HG03045 (cell line): ENCODE data around the gene UGT1A5.

Experiments
- ATAC-seq: cut with Tn5 transposase; IDR thresholded peaks from one replicate; pipeline ENCODE4 v1.9.1; 2021; ENCODE audit warnings: mild to moderate bottlenecking, moderate library complexity; ENCODE audit not compliant: unreplicated experiment

Gene UGT1A5

DNA sequence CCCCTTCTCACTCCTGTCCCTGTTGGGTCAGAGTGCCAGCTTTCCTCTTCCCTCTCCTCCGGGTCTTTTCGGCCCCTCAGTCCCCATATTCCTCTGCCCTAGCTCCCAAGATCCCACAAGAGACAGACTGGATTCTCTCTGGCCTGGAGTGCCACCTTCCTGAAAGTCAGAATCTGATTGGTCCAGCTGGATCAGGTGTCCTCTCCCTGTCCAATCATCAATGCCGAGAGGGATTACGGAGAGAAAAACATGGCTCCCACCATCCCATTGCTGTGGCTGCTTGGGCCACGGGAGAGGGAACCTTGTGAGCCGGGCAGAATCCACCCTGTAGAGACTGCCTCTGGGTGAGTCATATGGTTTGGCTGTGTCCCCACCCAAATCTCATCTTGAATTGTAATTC, 62.7 kb downstream of the UGT1A5 start:
- no peak for ATAC-seq

DNA sequence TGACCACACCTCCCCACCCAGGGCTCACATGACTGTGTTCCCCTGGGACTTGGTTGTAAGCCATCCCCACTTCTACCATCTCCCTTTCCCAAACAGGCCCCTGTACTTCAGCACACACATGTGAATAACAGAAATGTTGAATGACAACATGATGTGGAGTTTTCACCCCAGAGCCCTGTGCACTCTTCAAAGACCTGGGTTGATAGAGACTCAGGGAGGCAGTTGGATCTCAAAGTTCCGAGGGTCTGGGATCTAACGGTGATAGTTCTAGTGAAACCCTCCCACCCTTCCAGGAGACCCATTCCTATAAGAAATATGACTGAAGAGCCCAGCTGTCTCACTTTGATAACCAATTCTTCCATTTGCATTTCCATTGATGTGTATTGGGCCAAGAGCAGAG, 65.3 kb downstream of the UGT1A5 start, which contains the start of gene MROH2A:
MROH2A (plus strand) TSS at position 301 of the 400 bp plus-strand sequence. CDS start 1,029 bp downstream, outside the sequence.
- ATAC-seq, result no peak

DNA sequence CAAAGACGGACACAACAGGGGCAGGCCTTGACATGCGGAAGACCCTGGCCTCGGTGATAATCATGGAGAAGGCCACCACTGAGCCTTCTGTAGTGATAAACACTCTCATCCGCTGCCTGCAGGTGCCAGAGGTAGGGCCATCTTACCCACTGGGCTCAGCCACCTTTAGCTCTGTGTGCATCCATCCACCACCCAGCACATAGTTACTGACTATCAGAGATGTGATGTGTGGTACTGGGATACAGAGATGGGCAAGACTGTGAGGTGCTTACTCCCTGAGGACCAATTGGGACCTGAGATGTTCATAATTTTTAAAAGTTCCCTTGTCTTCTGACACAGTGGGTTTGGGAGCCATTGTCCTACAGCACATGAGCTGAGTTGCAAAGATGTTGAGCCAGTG, 67.0 kb downstream of the UGT1A5 start:
- ATAC-seq, result no peak

DNA sequence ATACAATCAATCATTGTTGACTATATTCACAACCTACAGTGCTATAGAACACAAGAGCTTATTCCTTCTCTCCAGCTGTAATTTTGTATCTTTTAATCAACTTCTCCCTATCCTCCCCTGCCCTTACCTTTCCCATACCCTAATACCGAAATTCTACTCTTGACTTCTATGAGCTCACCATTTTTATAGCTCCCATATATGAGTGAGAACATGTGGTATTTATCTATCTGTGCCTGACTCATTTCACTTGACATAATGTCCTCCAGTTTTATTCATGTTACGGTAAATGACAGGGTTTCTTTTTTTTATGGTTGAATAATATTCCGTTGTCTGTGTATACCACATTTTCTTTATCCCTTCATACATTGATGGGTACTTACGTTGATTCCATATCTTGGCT, 68.1 kb downstream of the UGT1A5 start:
- no peak for ATAC-seq

DNA sequence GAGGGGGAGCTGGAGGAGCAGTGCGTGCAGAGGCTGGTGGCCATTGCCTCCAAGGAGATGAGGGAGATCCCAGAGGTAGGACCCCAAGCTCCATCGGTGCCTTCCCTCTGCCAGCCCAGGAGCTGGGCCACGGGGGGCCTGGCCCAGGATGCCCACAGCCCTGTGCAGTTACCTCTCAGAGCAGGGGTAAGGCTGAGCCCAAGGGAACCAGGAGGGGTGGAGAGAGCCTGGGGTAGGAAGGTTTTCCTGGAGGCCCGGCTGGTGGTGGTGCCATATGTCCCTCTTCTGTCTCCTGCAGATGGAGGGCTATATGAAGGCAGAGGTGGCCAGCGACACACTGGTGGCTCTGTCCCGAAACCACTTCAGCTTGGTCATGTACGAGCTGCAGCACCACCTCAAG, 76.8 kb downstream of the UGT1A5 start:
- ATAC-seq, result no peak

DNA sequence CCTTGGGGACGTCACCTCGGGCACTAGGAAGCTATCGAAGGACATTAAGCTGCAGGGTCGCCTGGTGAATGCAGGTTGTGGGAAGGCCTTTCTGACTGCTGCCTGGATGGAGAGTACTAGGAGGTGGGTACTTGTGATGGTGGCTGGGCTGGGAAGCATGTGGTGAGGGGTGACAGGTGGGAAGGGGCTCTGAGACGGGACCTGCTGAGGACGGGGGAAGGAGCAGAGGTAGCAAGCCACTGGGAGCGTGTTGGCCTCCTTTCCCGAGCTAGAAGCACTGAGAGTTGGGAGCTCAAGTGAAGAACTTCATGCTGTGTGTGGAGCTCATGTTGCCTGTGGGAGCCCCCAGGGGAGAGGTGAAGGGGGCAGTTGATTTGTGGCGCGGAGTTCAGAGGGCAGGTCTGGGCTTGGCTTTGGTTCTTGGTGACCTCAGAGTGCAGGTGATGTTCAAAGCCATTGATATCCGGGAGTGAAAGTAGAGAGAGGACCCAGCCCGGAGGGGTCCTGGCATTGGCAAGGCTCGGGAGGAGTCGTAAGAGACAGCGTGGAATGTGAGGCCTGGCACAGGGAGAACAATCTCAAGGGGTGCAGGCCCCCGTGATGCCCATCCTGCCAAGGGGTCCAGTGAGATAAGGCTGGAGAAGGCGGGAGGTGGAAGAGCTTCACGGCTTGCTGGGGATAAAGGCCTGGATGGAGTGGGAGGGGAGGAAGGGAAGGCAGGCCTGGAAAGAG, 78.6 kb downstream of the UGT1A5 start:
- no peak for ATAC-seq

DNA sequence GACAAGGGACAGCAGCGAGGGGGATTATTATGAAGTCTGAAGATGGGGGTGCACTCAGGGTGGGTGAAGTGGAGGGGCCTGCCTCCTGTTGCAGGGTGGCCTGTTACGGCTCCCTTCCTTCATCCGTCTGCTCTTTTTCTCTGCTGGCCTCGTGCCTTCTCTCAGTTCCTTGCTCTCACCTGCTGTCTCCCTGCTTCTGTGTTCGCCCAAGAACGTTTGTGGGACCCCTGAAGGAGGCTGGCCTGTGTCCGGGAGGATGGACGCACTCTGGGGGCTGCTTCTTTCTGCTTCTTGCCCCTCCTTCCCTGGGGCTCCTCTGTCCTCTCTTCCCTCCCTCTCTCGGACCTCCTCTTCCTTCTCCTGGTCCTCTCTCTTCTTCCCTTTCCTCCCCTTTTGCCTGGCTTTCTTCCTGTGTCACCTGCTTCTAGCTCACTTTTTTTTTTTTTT, 79.2 kb downstream of the UGT1A5 start:
- ATAC-seq, result no peak

DNA sequence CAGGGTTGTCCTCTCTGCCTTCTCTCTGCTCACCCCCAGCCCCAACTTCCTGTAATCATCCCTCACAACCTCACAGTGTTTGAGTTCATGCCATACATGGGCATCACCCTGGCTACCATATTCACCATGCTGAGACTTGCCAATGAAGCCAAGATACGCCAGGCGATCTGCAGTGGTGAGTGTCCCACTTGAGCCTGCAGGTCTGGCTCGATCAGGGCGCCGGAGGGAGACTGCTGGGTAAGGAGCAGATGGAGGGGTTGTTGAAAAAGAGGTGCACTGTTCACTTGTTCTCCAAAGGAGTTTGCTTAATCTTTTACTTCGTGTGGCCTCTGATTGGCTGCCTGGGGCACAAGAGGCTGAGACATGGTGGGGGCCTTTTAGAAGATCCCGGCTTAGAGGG, 80.0 kb downstream of the UGT1A5 start:
- ATAC-seq, result no peak

DNA sequence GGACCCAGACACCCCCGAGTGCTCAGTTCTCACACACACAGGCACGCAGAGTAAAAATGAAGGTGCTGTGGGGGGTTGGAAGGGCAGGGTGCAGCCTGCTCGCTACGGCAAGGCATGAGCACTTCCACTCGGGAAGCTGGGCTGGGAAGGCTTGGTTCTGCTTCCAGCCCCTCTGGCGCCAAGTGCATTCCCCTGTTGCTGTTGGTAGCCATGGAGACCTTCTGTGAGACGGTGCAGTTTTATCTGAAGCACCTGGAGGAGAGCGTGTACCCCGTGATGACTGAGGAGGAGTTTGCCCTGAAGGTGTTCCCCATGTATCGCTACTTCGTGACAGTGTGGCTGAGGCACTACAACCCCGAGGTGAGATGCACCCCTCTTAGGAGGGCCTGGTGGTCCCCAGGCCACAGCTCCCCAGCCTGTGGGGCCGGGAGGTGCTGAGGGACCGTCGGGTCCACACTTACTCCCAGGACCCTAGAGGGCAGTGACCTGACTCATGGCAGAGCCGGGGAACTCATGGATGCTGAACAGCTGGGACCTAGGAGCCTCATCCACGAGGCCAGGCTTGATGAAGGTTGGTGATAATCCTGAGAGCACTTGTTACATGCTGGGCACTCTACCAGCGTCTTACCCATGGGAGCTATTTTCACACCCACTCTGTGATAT, 80.9 kb downstream of the UGT1A5 start:
- no peak for ATAC-seq

DNA sequence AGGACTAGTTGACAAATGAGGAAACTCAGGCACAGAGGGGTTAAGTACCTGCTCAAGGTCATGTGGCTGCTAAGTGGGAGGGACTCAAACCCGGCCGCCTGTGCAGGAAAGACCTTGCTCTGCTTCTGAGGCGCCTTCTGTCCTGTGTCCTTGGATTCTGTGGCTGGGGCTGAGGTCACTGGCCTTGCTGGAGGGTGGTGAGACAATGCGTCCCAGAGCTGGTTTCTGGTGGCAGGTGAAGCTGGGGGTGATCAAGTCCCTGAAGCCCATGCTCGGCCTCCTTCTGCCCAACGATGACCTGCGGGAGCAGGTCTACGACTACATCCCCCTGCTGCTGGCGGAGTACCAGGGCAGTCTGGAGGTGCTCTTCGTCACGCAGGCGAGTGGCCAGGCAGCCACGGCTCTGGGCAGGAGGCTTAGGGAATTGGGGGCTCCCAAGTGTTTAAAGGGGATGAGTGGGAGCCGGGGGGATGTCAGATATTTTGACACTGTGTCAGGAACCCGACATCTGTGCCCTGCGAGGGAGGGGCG, 81.5 kb downstream of the UGT1A5 start:
- ATAC-seq, result no peak

DNA sequence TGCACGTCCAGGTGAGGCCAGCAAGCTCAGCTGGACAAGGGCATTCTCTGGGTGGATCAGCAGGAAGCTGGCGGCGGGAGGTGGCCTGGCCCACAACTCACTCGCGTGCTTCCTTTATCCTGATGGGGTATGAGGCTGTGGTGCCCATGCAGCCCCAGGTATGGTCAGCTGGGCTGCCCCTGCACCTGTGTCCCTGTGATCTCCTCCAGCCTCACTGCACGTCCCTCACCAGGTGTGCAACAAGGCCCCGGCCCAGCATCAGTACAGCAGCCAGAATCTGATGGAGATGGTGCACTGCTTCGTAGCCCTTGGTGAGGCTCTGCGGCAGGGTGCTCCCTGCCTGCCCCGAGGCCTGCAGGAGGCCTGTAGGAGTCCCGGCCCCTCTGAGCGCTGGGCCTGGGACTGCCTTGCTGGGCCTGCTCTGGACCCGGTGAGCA, 83.0 kb downstream of the UGT1A5 start:
- no peak for ATAC-seq

DNA sequence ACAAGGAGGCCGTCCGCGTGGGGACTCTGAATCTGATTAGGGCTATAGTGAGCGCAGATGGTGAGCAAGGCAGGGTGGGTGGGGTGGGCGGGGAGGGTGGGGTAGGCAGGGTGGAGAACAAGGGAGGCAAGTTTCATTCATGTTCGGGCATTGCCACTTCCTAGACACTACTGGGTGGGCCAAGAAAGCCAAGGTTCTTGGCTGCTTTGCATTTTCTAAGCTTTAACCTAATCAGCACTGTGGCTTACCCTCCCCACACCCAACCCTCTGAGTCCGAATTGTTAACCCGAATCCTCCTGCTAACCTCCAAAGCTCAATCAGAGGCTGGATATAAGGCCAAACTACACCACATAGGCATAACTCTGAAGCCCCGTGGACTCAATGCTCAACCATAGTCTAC, 83.5 kb downstream of the UGT1A5 start:
- no peak for ATAC-seq

DNA sequence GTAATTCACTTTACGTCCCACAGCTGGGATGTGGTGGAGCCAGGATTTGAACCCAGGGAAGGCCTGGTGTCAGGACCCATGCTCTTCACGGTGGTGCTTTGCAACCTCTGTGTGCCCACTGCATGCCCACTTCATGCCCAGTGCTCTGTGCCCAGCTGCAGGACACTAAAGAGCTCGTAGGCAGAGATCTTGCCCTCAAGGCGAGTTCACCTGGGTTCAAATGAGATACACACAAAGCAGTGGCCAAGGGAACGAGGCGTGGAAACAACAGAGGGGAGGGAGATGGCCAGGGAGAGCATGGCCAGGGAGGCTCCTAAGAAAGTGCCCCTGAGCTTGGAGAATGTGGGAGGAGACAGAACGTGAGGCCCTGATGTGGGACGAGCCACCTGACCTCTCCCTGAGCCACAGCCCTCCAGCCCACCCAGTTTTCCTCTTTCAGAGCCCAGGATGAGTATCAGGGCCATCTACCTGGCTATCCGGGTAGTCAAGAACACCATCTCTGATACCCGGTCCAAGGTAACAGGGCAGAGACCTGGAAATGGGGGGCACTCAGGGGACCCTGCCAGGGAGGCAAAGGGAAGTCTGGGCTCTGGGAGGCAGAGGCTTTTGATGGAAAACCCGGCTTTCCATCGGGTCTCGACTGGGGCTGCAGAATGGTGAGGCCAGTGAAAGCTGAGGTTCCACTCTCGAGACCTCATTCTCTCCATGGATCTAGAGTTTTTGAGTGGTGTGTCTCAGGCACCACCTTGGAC, 85.8 kb downstream of the UGT1A5 start:
- ATAC-seq, result no peak

DNA sequence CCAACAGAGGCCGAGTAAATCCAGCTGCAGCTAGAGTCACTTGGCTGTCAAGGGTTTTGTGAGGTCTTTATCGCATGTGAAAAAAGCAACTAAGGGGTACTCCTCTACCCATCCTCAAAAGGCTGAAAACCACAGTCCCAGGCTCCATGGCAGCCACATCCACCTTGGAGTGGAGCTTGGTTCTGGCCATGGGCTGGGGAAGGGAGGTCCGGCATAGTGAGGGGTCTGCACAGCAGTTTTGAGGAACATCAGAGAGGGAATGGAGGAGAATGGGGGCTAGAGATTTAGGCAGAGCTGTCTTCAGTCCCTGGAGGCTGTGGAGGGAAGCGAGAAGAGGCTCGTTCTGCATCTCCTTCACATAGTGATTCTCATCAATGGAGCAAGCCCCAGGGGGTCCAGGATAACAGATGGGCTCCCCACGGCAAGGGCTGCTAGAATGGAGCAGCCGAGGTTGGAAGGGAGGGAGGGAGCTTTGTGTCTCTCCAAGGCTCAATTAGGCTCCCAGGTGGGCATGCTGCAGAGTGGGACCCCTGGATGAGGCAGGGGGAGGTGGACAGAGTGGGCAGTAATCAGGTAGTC, 86.5 kb downstream of the UGT1A5 start:
- ATAC-seq, result no peak

DNA sequence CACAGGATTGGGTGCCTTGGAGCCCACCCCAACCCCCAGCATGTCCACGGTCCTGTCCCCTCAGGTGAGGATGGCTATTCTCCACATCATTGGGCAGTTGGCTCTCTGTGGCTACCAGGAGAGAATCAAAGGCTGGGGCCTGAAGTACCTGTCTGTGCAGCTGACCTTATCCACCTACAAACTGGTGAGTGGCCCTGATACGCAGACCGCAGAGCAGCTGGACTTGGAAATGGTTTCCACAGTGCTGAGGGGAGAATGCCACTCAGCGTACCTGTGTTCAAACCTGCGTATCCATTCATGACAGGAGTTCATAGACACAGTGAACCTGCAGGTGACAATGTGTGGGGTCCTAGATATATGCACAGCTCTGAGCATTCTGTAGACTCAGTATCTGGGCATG, 87.0 kb downstream of the UGT1A5 start:
- no peak for ATAC-seq

DNA sequence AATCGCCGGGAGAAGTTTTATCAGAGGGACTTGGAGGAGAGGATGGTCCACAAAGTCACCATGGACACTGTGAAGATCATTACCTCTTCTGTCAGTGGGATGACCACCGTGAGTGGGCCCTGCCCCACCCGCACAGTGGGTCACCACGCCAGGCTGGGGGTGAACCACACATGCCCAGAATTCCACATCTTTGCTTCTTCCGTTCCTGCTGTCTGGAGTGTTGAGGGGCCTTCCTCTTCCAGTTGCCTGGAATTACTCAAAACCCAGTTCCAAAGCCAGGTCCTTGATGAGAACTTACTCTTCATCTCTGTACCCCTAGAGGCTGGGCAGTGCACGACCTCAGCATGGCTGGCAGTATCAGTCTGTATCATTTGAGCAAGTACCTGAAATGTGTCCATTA, 87.5 kb downstream of the UGT1A5 start:
- ATAC-seq, result no peak

DNA sequence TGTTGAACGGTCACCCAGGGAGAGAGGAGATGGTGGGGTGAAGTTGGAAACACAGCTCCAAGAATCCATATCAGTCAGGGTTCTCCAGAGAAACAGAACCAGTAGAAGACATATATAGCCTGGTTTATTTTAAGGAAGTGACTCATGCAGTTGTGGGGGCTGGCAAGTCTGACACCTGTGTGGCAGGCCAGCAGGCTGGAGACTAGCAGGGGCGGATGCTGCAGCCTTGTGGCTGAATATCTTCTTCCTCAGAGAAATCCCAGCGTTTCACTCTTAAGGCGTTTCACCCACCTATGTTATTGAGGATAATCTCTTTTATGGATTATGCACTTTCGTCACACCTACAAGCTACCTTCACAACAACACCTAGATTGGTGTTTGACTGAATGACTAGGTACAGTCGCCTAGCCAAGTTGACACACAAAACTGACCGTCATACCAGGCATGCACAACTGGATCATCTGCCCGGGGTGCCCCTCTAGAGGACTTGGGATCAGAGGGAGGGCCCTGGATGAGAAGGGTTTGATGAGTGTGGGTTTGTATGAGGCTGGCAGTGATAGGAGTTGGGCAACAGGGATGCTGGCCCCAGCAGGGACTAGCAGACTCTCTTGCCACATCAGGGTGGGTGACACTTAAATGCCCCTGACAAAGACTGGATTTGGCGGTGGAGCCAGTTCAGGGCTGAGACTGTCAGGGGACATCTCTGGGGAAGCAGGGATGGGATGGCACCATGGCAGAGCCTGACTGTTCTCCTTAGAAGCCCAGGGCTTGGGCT, 88.8 kb downstream of the UGT1A5 start:
- no peak for ATAC-seq

DNA sequence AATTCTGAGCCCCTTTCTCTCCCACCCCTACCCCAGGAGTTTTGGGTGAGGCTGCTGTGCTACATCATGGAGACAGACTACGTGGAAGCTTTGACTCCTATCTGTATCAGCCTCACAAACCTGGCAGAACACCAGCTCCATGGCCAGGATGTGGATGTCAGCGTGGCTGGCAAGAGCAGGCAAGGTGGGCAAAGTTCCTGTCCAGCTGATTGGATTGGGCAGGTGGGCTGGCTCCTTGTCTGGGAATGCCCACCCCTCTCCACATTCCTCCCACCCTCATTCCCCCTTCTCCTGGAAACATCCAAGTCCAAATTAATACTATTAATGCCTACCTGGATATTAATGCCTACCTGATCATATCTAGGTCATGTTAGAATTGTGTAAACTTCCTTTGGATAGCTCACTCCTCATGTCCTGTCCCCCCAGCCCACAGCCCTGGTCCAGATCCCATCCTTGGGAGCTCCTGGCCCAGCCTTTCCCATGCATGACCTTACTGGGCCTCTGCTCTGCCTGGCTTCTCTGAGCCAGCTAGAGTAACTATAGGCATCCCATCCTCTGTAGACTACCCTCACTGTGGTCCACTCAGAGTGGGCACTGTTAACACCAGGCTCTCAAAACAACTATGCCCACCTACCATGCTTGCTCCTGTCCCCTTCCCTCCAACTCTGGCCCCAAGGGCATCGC, 89.6 kb downstream of the UGT1A5 start:
- no peak for ATAC-seq

DNA sequence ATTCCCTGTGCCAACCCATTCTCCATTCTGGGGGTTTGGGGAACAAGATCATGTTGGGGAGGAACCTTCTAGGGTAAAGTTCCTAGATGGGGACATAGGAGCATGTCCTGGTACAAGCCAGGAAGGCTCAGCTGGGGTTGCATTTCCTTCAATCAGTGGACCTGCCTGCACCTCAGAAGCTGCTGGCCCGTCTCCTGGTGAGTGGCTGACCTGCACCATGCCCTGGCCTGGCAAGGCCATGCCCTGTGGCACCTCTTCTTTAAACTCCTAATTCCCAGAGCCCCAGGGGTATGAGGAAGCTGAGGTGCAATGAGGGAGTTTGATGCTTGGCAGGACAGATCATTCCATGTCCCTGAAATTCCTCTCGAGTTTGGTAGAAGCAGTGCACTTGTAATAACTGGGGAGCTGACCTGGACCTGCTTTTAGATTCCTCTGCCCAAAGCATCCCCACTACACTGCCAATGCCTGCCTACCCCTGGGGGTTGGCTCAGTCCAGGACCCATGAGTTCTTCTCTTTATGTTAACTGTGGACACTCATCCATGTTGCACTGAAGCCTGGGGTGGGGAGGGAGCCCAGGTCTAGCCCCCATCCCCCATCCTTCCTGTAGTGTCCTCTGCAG, 90.7 kb downstream of the UGT1A5 start:
- no peak for ATAC-seq
